Left lung (tissue), 10 donors: Measurements from ENCODE around the gene DCAF5. TPM values are rescaled to one million over a fixed set of nuclear protein-coding genes. Genes with fewer than 3 reads are reported as not detected.
"Not testable (repeated sequence)": the region's sequence is repeated elsewhere in the genome, so short reads cannot be mapped to it uniquely, and the experiment has no call there.

Source experiments
- ATAC-seq: fragments of 200-7000 bp; cut with Tn5 transposase; one replicate; pipeline ENCODE4 v1.9.1; 2020; ENCODE audit warnings: moderate library complexity
- DNase-seq, 4 donors: peaks; one replicate each; pipeline ENCODE4 v3.0.0-alpha.2; 2013 to 2020
- H3K27ac ChIP-seq, 2 donors: fragments of 200-600 bp; sonication (generic) in 1 of 2; one replicate each; pipeline versions ENCODE4 v1.5.0 to v1.8.0; 2020 to 2021
- H3K27me3 ChIP-seq, 2 donors: fragments of 200-600 bp; sonication (generic) in 1 of 2; one replicate each; pipeline versions ENCODE4 v1.5.0 to v1.8.0; 2020 to 2021
- H3K36me3 ChIP-seq, 2 donors: fragments of 200-600 bp; sonication (generic) in 1 of 2; one replicate each; pipeline versions ENCODE4 v1.5.0 to v1.8.0; 2020 to 2021
- H3K4me1 ChIP-seq, 2 donors: fragments of 200-600 bp; one replicate each; pipeline ENCODE4 v1.8.0; 2021
- H3K4me3 ChIP-seq, 2 donors: fragments of 200-600 bp; sonication (generic) in 1 of 2; one replicate each; pipeline versions ENCODE4 v1.5.0 to v1.8.0; 2020 to 2021; ENCODE audit warnings: mild to moderate bottlenecking in 1 of 2
- H3K9me3 ChIP-seq, 2 donors: fragments of 200-600 bp; sonication (generic) in 1 of 2; one replicate each; pipeline versions ENCODE4 v1.5.0 to v1.8.0; 2020 to 2021
- intact Hi-C, 2 donors: fragments of 100-400 bp; cut with DNase I; formaldehyde crosslinking; loops; one replicate each; pipeline versions ENCODE4 v1.11.2 to v1.14.2; 2022
- polyA plus RNA-seq, 6 donors: library from polyadenylated mRNA; unstranded; fragments of 120-200 nt; gene quantifications; one replicate each; pipeline ENCODE4 v1.2.1, GENCODE V29; 2013; ENCODE audit not compliant: insufficient read length in 6 of 6
- total RNA-seq, 2 donors: library from RNA; stranded (reverse); fragmentation: NEBNext Ultra II Directional; extraction: Animal tissue kit (Norgen Biotek cat#: 25700); gene quantifications; one replicate each; pipeline ENCODE4 v1.2.1, GENCODE V29; 2021
- TF ChIP-seq, protein P1 (sequence below), 2 donors: fragments of 200-600 bp; sonication (generic) in 1 of 2; IDR thresholded peaks; one replicate each; pipeline versions ENCODE4 v1.5.0 to v1.8.0; 2021; ENCODE audit warnings: antibody characterized with exemption in 2 of 2
- donor health status: DM: no; HTN: yes; CAD: no.
- donor health status: DM: no; HTN: no; CAD: no.

DCAF5 gene
- total and polyA plus RNA-seq, 8 donors = 45.9 to 66.9 (median 58.4) TPM

DNA sequence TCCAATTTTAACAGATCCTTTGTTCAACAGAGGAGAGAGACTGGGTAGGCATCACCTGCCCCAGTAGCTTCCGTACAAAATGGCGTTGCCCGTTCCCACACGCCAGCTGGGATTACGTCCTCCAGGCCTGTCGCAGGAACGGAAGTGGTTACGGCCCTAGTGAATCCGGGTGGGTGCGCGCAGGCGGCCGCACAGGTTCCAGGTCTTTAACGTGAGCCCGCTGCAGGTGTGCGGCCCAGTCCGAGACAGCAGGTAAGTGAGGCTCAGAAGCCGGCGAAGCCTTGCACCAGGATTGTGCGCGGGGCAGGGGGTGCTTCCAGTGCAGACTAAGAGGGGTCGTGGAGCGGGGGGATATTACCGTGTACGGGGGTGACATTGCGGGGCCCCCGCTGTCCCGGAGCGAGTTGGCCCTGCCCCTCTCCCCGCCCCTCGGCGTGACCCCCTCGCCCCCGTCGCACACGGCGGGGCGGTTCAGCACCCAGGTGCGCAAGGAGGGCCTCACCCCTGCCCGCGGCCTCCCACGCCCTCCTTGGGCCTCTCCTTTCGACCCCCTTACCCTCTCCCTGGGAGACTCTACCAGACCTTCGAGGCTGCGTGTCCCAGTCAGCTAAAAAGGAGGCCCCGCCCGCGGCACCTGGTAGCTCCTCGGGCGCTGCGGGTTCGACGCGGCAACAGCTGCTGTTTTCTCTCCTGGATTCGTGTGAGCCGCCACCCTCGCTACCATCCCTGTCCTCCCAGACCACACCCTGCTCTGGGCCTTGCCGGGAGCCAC, 38.6 kb upstream of the DCAF5 start, which contains the start of gene EXD2:
TSS of gene EXD2 (plus strand) at position 159 of the 772 bp plus-strand sequence. CDS start 17,973 bp downstream, outside the sequence.
- H3K4me1 ChIP-seq = peaks cover 6 to 9% of the 10 kb centered on the region in 2 donors
- intact Hi-C loops = no loop called here
- no peaks in the 10 kb centered on the region for H3K36me3 ChIP-seq
- ATAC-seq (peak; percentile 99), DNase-seq (peak; percentile 85 to 93 (median 91))
- H3K27me3 ChIP-seq = no peaks in the 10 kb centered on the region
- TF ChIP-seq, protein P1, sequence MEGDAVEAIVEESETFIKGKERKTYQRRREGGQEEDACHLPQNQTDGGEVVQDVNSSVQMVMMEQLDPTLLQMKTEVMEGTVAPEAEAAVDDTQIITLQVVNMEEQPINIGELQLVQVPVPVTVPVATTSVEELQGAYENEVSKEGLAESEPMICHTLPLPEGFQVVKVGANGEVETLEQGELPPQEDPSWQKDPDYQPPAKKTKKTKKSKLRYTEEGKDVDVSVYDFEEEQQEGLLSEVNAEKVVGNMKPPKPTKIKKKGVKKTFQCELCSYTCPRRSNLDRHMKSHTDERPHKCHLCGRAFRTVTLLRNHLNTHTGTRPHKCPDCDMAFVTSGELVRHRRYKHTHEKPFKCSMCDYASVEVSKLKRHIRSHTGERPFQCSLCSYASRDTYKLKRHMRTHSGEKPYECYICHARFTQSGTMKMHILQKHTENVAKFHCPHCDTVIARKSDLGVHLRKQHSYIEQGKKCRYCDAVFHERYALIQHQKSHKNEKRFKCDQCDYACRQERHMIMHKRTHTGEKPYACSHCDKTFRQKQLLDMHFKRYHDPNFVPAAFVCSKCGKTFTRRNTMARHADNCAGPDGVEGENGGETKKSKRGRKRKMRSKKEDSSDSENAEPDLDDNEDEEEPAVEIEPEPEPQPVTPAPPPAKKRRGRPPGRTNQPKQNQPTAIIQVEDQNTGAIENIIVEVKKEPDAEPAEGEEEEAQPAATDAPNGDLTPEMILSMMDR (IDR thresholded peaks at IDR 0.05) = no peak
- peak within 1 kb of the TSS; percentile 75 to 80 for H3K27ac ChIP-seq
- H3K9me3 ChIP-seq = no peaks in the 10 kb centered on the region
- H3K4me3 ChIP-seq = peak within 1 kb of the TSS; percentile 76

DNA sequence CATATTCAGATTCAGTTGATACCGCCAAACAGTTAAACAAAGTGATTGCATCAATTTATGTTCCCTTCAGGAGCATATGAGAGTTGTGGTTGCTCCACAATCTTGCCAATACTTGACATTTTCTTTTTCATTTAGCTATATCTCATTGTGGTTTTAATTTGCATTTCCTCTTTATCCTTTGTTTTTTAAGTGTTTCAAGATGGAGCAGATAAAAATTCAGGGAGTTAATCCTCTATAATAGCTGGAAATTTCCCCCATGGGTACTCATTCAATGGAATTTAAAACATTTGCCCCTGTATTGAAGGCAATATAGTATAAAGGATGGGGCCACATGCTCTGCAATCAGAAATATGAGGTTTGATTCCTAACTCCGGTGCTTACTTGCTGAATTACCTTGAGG, 37.3 kb upstream of the DCAF5 start:
- TF ChIP-seq, protein P1 (IDR thresholded peaks at IDR 0.05) = no peak
- peaks cover 6 to 9% of the 10 kb centered on the region in 2 donors for H3K4me1 ChIP-seq
- no peaks in the 10 kb centered on the region for H3K9me3 ChIP-seq
- H3K36me3 ChIP-seq = no peaks in the 10 kb centered on the region
- intact Hi-C loops = no loop called here
- ATAC-seq (no peak), DNase-seq (no peak)
- no peaks in the 10 kb centered on the region for H3K27me3 ChIP-seq
- H3K27ac ChIP-seq = no peak overlapping the region
- H3K4me3 ChIP-seq = no peak overlapping the region

DNA sequence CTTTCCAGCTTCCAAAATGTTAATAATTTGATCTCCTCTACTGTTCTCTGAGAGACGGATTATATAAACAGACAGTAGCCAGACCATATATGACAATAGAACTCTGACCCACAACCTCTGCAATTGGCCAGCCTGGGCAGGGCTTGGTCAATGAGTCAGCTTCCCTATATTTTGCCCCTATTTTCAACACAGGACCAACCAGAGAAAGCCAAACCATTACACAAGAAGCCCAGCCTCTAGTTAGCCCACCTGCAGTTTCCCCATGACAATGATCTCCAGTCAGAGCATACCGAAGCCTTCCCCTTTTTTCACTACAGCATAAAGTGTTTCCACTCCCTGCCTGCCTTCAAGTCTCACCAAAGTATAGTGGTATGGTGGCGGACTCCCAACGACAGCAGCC, 30.8 kb upstream of the DCAF5 start:
- no peak for ATAC-seq
- Histone ChIP-seq H3K9me3 (no peaks in the 10 kb centered on the region), H3K27ac (no peak overlapping the region), H3K4me3 (no peak overlapping the region), H3K36me3 (no peaks in the 10 kb centered on the region), H3K4me1 (no peaks in the 10 kb centered on the region), H3K27me3 (no peaks in the 10 kb centered on the region)
- TF ChIP-seq, protein P1 (IDR thresholded peaks at IDR 0.05) = no peak
- intact Hi-C loops = no loop called here
- DNase-seq = no peak

DNA sequence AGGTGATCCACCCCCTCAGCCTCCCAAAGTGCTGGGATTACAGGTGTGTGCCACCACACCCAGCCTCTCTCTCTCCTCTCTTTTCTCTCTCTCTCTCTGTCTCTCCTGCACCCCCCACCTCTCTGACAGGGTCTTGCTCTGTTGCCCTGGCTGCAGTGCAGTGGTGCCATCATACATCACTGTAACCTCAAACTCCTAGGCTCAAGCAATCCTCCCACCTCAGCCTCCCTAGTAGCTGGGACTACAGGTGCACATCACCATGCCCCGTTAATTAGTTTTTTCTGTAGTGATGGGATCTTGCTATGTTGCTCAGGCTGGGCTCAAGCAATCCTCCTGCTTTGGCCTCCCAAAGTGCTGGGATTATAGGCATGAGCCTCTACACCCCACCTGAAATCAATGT, 29.7 kb upstream of the DCAF5 start:
- H3K4me3 ChIP-seq, H3K9me3 ChIP-seq, H3K27me3 ChIP-seq, ATAC-seq, intact Hi-C loops, H3K36me3 ChIP-seq, H3K27ac ChIP-seq, H3K4me1 ChIP-seq, DNase-seq: not testable (repeated sequence)

DNA sequence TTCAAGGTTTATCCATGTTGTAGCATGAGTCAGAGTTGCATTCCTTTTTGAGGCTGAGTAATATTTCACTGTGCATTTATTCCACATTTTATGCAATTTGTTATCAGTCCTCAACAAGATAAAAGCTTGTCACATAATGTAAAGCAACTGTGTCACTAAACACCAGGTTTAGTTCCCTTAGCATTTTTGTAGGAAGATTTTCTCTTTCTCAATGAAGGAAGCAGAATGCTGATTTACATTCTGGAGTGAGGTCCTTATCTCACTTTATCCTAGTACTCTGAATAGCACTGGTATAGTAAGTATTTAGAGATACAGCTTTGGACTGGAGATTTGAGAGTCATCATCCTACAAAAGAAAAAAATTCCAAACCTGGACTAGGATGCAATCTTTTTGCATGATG, 28.6 kb upstream of the DCAF5 start:
- H3K27me3 ChIP-seq = no peaks in the 10 kb centered on the region
- H3K4me3 ChIP-seq = no peak overlapping the region
- H3K27ac ChIP-seq = no peak overlapping the region
- DNase-seq (no peak), ATAC-seq (no peak)
- intact Hi-C loops = no loop called here
- H3K4me1 ChIP-seq = no peaks in the 10 kb centered on the region
- no peaks in the 10 kb centered on the region for H3K9me3 ChIP-seq
- TF ChIP-seq, protein P1 (IDR thresholded peaks at IDR 0.05) = no peak
- H3K36me3 ChIP-seq = no peaks in the 10 kb centered on the region
